HepG2 (cell line): ENCODE measurements around the gene HNRNPH3. TPM values are rescaled to one million over a fixed set of nuclear protein-coding genes. Genes with fewer than 3 reads are reported as not detected.

Source experiments
- ASH2L ChIP-seq: fragments of 300-600, 200-600 bp; sonication (generic); IDR thresholded peaks from 2 replicates; pipeline ENCODE4 v1.7.0; 2017; ENCODE audit warnings: low read depth, mild to moderate bottlenecking, moderate library complexity, mixed read lengths, low read length; ENCODE audit not compliant: insufficient read length
- BRD4 ChIP-seq: sonication (generic); formaldehyde crosslinking; IDR thresholded peaks from 2 replicates; pipeline ENCODE4 v1.4.0; 2020; ENCODE audit warnings: missing genetic modification reagents
- CBX1 ChIP-seq: IDR thresholded peaks from one replicate; pipeline ENCODE4 v1.6.1; 2016; ENCODE audit warnings: antibody characterized with exemption, low read depth
- CEBPB ChIP-seq: IDR thresholded peaks from 2 replicates; pipeline ENCODE4 v1.6.1; 2011; ENCODE audit warnings: low read depth, low read length, improper control_type of control experiment, borderline replicate concordance
- CHD2 ChIP-seq: IDR thresholded peaks from 2 replicates; pipeline ENCODE4 v1.6.1; 2011; ENCODE audit warnings: low read depth, low read length, improper control_type of control experiment
- ELF1 ChIP-seq: sonication (generic); formaldehyde crosslinking; IDR thresholded peaks from 2 replicates; pipeline ENCODE4 v1.4.0; 2020; ENCODE audit warnings: missing genetic modification reagents
- HMG20A ChIP-seq: IDR thresholded peaks from 2 replicates; pipeline ENCODE4 v1.6.1; 2016; ENCODE audit warnings: borderline replicate concordance
- KLF13 ChIP-seq: sonication (generic); formaldehyde crosslinking; IDR thresholded peaks from 2 replicates; pipeline ENCODE4 v1.4.0; 2020; ENCODE audit warnings: mild to moderate bottlenecking, missing genetic modification reagents
- MIER2 ChIP-seq: IDR thresholded peaks from 2 replicates; pipeline ENCODE4 v1.6.1; 2016; ENCODE audit warnings: missing biosample characterization, missing genetic modification reagents
- NPAS2 ChIP-seq: sonication (generic); formaldehyde crosslinking; IDR thresholded peaks from 2 replicates; pipeline ENCODE4 v1.8.0; 2022; ENCODE audit warnings: mild to moderate bottlenecking, missing genetic modification reagents, borderline replicate concordance
- RBM22 ChIP-seq: fragments of 200-400 bp; formaldehyde crosslinking; optimal IDR thresholded peaks from 2 replicates; pipeline ENCODE3; 2017; ENCODE audit warnings: mild to moderate bottlenecking, low read length, moderate library complexity
- REL ChIP-seq: sonication (generic); formaldehyde crosslinking; conservative IDR thresholded peaks from 2 replicates; pipeline ENCODE4 v1.8.0; 2022; ENCODE audit warnings: mild to moderate bottlenecking, missing genetic modification reagents, moderate library complexity
- SP4 ChIP-seq: sonication (generic); formaldehyde crosslinking; IDR thresholded peaks from 2 replicates; pipeline ENCODE4 v1.8.1; 2023; ENCODE audit warnings: mild to moderate bottlenecking, missing genetic modification reagents
- ZBTB20 ChIP-seq: sonication (generic); formaldehyde crosslinking; IDR thresholded peaks from 2 replicates; pipeline ENCODE4 v1.8.1; 2023; ENCODE audit warnings: missing genetic modification reagents, low read depth, mild to moderate bottlenecking, borderline replicate concordance
- ZFP36L1 ChIP-seq: sonication (generic); formaldehyde crosslinking; IDR thresholded peaks from 2 replicates; pipeline ENCODE4 v1.8.0; 2022; ENCODE audit warnings: mild to moderate bottlenecking, missing genetic modification reagents, moderate library complexity
- ZMYM3 ChIP-seq: sonication (generic); formaldehyde crosslinking; IDR thresholded peaks from 2 replicates; pipeline ENCODE4 v1.5.1; 2020; ENCODE audit warnings: mild to moderate bottlenecking, missing genetic modification reagents
- ZMYM4 ChIP-seq: sonication (generic); formaldehyde crosslinking; IDR thresholded peaks from 2 replicates; pipeline ENCODE4 v1.8.1; 2023; ENCODE audit warnings: mild to moderate bottlenecking, missing genetic modification reagents
- ZNF121 ChIP-seq: sonication (generic); formaldehyde crosslinking; IDR thresholded peaks from 2 replicates; pipeline ENCODE4 v1.5.0; 2020; ENCODE audit warnings: mild to moderate bottlenecking, missing genetic modification reagents
- ZNF510 ChIP-seq: sonication (generic); formaldehyde crosslinking; IDR thresholded peaks from 2 replicates; pipeline ENCODE4 v1.4.0; 2020; ENCODE audit warnings: low read depth, mild to moderate bottlenecking, missing genetic modification reagents
- ZNF547 ChIP-seq: sonication (generic); formaldehyde crosslinking; IDR thresholded peaks from 2 replicates; pipeline ENCODE4 v1.5.1; 2020; ENCODE audit warnings: mild to moderate bottlenecking, missing genetic modification reagents
- ZNF883 ChIP-seq: sonication (generic); formaldehyde crosslinking; IDR thresholded peaks from 2 replicates; pipeline ENCODE4 v1.5.1; 2020; ENCODE audit warnings: mild to moderate bottlenecking, missing genetic modification reagents; ENCODE audit errors: not compliant biosample characterization
- ZNF891 ChIP-seq: sonication (generic); formaldehyde crosslinking; IDR thresholded peaks from 2 replicates; pipeline ENCODE4 v1.5.0; 2020; ENCODE audit warnings: mild to moderate bottlenecking, missing genetic modification reagents
- polyA plus RNA-seq, 8 experiments: library from polyadenylated mRNA; depleted of rRNA in 3 of 8; stranded (reverse) in 7 of 8; unstranded in 1 of 8; fragments of >200 nt; fragmentation: Illumina TruSeq in 4 of 8; extraction: Trizol in 4 of 8; gene quantifications; 2 replicates each; pipeline versions ENCODE4 v1.2.1 to v1.2.3, GENCODE V29; 2011 to 2016; ENCODE audit warnings: low read depth in 4 of 8, missing spikeins in 1 of 8, mixed read lengths in 1 of 8; ENCODE audit not compliant: insufficient read depth in 1 of 8
- total RNA-seq, 5 experiments: library from RNA; depleted of rRNA; stranded (reverse); fragments of >200 nt; fragmentation: Illumina TruSeq; extraction: Trizol; gene quantifications; 2 replicates each; pipeline ENCODE4 v1.2.3, GENCODE V29; 2016; ENCODE audit warnings: low read depth in 1 of 5
- TF ChIP-seq, protein P1 (sequence below): IDR thresholded peaks from 2 replicates; pipeline ENCODE4 v1.6.1; 2016; ENCODE audit warnings: missing compliant biosample characterization, missing genetic modification reagents, borderline replicate concordance
- TF ChIP-seq, protein P2 (sequence below): IDR thresholded peaks from 2 replicates; pipeline ENCODE4 v1.6.1; 2016
- TF ChIP-seq, protein P3 (sequence below): sonication (generic); formaldehyde crosslinking; IDR thresholded peaks from 2 replicates; pipeline ENCODE4 v1.4.0; 2020; ENCODE audit warnings: missing genetic modification reagents, borderline replicate concordance

Gene HNRNPH3
- total and polyA plus RNA-seq, 2 of the 13 experiments (the other 11 are each of a cell fraction or from before 2014, with no cell fraction given): 46.0 to 47.7 TPM

DNA sequence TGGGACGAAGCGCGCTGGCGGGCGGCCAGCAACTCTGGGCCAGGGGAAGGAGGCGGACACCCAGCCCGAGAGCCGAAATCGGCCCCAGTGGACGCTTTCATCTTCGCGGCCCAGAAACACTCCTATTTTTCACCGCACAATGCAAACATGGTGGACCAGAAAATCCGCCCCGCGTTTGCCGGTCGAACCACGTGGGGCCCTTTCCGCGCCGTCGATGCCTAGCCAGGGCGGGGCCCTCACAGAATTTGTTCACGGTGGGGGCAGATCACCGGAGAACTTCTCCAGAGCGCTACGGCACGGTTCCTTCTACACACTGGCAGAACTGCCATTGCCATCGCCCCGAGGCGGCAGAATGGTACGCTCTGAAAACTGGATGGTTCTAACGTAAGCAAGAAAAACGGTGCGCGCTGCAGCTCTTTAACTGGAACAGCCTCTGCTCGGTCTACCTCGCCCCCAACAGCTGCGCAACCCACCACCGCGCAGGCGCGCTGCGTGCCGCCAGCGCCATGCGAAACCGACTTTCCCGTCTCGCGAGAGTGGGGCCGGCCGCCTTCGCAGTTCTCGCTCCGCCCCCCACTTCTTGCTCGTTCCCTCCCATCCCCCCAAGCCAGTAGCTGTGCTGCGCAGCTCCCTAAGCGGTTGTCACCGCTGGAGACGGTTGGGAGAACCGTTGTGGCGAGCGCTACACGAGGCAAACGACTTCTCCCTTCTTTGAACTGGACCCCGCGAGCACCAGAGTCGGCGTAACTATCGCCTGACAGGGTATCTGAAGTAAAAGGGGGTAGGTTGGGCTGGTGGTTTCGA lies at the start of gene HNRNPH3 (continued):
- TF ChIP-seq ZNF547 (CRISPR knock-in tag): peak; percentile 72
- TF ChIP-seq NPAS2: peak; percentile 54; the same call in 1 of the 2 replicates
- peak; percentile 100 for TF ChIP-seq ZMYM4 (CRISPR knock-in tag)
- TF ChIP-seq, protein P1, sequence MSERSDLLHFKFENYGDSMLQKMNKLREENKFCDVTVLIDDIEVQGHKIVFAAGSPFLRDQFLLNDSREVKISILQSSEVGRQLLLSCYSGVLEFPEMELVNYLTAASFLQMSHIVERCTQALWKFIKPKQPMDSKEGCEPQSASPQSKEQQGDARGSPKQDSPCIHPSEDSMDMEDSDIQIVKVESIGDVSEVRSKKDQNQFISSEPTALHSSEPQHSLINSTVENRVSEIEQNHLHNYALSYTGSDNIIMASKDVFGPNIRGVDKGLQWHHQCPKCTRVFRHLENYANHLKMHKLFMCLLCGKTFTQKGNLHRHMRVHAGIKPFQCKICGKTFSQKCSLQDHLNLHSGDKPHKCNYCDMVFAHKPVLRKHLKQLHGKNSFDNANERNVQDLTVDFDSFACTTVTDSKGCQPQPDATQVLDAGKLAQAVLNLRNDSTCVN (CRISPR knock-in tag): 0 out of 2 replicates have a peak, but pooled peaks have one; percentile 61
- TF ChIP-seq CBX1: peak; percentile 96
- TF ChIP-seq ELF1 (CRISPR knock-in tag): no peak
- TF ChIP-seq REL (CRISPR knock-in tag): peak; percentile 93
- TF ChIP-seq KLF13 (CRISPR knock-in tag): no peak
- TF ChIP-seq CHD2: peak; percentile 100
- TF ChIP-seq BRD4 (CRISPR knock-in tag): peak; percentile 91; the same call in 1 of the 2 replicates
- no peak for TF ChIP-seq ZNF121 (CRISPR knock-in tag)
- TF ChIP-seq MIER2: peak; percentile 69; the same call in 1 of the 2 replicates
- peak; percentile 95 for TF ChIP-seq ZNF510
- no peak; the same call in 1 of the 2 replicates for TF ChIP-seq ZNF891 (CRISPR knock-in tag)
- peak; percentile 17; the same call in 1 of the 2 replicates for TF ChIP-seq ZBTB20 (CRISPR knock-in tag)
- TF ChIP-seq ZFP36L1 (CRISPR knock-in tag): peak; percentile 65
- TF ChIP-seq, protein P2, sequence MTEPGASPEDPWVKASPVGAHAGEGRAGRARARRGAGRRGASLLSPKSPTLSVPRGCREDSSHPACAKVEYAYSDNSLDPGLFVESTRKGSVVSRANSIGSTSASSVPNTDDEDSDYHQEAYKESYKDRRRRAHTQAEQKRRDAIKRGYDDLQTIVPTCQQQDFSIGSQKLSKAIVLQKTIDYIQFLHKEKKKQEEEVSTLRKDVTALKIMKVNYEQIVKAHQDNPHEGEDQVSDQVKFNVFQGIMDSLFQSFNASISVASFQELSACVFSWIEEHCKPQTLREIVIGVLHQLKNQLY: peak; percentile 44; the same call in 1 of the 2 replicates
- TF ChIP-seq, protein P3, sequence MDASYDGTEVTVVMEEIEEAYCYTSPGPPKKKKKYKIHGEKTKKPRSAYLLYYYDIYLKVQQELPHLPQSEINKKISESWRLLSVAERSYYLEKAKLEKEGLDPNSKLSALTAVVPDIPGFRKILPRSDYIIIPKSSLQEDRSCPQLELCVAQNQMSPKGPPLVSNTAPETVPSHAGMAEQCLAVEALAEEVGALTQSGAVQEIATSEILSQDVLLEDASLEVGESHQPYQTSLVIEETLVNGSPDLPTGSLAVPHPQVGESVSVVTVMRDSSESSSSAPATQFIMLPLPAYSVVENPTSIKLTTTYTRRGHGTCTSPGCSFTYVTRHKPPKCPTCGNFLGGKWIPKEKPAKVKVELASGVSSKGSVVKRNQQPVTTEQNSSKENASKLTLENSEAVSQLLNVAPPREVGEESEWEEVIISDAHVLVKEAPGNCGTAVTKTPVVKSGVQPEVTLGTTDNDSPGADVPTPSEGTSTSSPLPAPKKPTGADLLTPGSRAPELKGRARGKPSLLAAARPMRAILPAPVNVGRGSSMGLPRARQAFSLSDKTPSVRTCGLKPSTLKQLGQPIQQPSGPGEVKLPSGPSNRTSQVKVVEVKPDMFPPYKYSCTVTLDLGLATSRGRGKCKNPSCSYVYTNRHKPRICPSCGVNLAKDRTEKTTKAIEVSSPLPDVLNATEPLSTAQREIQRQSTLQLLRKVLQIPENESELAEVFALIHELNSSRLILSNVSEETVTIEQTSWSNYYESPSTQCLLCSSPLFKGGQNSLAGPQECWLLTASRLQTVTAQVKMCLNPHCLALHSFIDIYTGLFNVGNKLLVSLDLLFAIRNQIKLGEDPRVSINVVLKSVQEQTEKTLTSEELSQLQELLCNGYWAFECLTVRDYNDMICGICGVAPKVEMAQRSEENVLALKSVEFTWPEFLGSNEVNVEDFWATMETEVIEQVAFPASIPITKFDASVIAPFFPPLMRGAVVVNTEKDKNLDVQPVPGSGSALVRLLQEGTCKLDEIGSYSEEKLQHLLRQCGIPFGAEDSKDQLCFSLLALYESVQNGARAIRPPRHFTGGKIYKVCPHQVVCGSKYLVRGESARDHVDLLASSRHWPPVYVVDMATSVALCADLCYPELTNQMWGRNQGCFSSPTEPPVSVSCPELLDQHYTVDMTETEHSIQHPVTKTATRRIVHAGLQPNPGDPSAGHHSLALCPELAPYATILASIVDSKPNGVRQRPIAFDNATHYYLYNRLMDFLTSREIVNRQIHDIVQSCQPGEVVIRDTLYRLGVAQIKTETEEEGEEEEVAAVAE (CRISPR knock-in tag): peak; percentile 33; the same call in 1 of the 2 replicates
- peak; percentile 42 for TF ChIP-seq ZNF883
- TF ChIP-seq CEBPB: no peak; the same call in 1 of the 2 replicates
- no peak; the same call in 1 of the 2 replicates for TF ChIP-seq ZMYM3 (CRISPR knock-in tag)
- TF ChIP-seq ASH2L: peak; percentile 82
- TF ChIP-seq SP4 (CRISPR knock-in tag): peak; percentile 77
- TF ChIP-seq HMG20A (CRISPR knock-in tag): no peak
- TF ChIP-seq RBM22: no peak
